Astrocyte of the cerebellum (primary cell): ENCODE results near the gene GGNBP2.

ENCODE experiments used
- DNase-seq: peaks from one replicate; pipeline ENCODE4 v3.0.0-alpha.2; 2011; ENCODE audit warnings: low read depth
- H3K4me3 ChIP-seq: 2 replicates; pipeline ENCODE4 v1.5.1; 2011; ENCODE audit warnings: mild to moderate bottlenecking, low read depth, low read length, moderate library complexity
- in situ Hi-C: cut with HindIII; loops from 2 replicates; pipeline ENCODE4 v1.10.0; 2017; ENCODE audit warnings: low sequenced_read_pairs
- TF ChIP-seq, protein P1 (sequence below): IDR thresholded peaks from 2 replicates; pipeline ENCODE4 v1.5.1; 2012; ENCODE audit warnings: low read length, low read depth, moderate library complexity, mild to moderate bottlenecking; ENCODE audit errors: missing control alignments

Gene GGNBP2, protein sequence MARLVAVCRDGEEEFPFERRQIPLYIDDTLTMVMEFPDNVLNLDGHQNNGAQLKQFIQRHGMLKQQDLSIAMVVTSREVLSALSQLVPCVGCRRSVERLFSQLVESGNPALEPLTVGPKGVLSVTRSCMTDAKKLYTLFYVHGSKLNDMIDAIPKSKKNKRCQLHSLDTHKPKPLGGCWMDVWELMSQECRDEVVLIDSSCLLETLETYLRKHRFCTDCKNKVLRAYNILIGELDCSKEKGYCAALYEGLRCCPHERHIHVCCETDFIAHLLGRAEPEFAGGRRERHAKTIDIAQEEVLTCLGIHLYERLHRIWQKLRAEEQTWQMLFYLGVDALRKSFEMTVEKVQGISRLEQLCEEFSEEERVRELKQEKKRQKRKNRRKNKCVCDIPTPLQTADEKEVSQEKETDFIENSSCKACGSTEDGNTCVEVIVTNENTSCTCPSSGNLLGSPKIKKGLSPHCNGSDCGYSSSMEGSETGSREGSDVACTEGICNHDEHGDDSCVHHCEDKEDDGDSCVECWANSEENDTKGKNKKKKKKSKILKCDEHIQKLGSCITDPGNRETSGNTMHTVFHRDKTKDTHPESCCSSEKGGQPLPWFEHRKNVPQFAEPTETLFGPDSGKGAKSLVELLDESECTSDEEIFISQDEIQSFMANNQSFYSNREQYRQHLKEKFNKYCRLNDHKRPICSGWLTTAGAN

DNA sequence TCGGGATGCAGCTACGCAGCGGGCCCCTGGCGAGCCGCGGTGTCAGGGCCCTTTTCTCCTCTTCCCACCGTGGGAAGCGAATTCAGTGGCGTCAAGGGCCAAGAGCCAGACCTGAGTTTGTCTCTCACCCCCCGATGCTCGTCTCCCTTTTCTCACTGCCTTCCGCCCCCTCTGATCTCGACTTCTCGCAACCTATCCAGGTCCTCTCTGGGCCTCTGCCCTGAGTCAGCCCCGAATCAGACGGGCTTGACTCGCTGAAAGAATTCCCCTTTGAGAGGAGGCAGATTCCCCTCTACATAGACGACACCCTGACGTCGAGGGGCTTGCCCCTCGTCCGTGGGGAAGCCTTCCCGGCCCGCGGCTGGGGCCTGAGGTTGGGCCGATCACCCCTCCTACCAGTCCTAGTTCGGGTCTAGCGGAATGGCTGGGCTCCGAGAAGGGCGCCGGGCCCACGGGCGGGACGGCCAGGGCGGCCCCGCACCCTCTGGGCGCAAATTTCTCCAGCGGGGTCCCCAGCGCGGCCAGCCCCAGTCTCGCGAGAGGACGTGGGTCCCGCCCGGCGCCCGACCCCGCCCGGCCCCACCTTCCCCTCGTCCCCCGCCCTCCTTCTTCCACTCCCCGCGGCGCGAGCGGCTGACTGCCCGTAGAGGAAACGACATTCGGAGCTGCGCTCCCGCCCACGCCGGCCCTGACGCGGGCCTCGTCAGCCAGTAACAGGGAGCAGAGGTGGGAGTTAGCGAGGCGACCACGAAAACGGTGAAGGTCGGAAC lies at the start of gene GGNBP2:
Gene GGNBP2, plus strand, starts transcription at position 613 of the 770 bp plus-strand sequence. CDS start 806 bp downstream, outside the sequence.
- peak within 1 kb of the TSS; percentile 99 for H3K4me3 ChIP-seq

DNA sequence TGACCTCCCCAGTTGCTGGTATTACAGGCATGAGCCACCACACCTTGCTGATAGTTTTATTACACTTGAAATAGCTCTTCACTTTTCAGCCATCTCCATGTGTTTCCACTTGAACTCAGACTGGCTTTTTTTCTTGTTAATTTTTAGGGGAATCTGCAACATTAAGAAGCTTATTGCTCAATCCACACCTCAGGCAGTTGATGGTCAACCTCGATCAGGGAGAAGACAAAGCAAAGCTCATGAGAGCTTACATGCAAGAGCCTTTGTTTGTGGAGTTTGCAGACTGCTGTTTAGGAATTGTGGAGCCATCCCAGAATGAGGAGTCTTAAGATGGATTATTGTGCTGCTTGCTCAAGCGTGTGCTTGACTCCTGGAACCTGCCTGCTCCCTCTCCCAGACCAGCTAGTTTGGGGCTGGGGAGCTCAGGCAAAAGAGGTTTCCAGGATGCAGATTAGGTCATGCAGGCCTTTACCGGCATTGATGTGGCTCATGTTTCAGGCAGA lies 49.6 kb upstream of the GGNBP2 start:
- no peak for DNase-seq
- in situ Hi-C loops, result loop anchor here (25.0 kb wide), 3 partner anchors 283 to 508 kb away; partner anchors contain the start of genes CCL14, CCL16, CCL3 and CCL4L2
- no peak overlapping the region for H3K4me3 ChIP-seq
- TF ChIP-seq, protein P1, sequence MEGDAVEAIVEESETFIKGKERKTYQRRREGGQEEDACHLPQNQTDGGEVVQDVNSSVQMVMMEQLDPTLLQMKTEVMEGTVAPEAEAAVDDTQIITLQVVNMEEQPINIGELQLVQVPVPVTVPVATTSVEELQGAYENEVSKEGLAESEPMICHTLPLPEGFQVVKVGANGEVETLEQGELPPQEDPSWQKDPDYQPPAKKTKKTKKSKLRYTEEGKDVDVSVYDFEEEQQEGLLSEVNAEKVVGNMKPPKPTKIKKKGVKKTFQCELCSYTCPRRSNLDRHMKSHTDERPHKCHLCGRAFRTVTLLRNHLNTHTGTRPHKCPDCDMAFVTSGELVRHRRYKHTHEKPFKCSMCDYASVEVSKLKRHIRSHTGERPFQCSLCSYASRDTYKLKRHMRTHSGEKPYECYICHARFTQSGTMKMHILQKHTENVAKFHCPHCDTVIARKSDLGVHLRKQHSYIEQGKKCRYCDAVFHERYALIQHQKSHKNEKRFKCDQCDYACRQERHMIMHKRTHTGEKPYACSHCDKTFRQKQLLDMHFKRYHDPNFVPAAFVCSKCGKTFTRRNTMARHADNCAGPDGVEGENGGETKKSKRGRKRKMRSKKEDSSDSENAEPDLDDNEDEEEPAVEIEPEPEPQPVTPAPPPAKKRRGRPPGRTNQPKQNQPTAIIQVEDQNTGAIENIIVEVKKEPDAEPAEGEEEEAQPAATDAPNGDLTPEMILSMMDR, result no peak

More for the DNA sequence above, at the start of gene GGNBP2:
- in situ Hi-C loops, result no loop called here
- TF ChIP-seq, protein P1, result no peak
- peak; percentile 86 for DNase-seq

DNA sequence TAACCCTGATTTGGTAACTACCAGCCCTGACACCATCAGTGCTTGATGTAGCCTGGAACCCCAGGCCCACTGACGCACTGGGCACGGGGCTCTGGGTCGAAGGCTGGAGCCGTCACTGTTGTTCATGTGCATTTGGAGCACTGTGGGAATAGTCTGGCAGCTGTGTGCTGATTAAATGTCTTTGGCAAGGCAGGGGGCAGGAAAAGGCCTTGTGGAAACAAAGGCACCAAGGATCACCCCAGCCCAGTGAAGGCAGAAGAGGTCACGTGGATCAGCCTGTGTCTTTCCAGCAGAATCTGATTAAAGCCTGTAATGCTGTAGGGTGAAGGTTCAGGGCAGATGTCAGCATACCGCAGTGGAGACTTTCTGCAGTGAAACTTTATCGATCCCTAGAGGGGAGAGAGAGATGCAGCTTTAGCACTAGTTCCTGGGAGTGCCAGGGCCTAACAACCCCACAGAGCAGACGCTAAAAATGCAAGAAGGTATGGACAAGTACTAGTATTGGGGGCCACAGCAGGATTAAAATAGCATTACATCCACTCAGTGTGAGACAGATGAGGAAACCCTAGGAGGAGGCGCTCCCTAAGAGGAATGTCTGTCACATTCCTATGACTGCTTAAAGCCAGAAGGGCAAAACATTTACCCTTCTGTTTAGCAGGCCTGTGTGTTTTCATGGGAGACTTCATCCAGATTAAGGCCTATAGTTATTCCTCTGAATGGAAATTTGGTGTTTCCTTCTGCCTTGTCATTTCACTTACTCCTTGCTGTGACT lies 48.5 kb upstream of the GGNBP2 start:
- in situ Hi-C loops, result loop anchor here (25.0 kb wide), 3 partner anchors 284 to 509 kb away; partner anchors contain the start of genes CCL14, CCL16, CCL3 and CCL4L2
- DNase-seq, result no peak
- H3K4me3 ChIP-seq, result no peak overlapping the region
- TF ChIP-seq, protein P1, result no peak

DNA sequence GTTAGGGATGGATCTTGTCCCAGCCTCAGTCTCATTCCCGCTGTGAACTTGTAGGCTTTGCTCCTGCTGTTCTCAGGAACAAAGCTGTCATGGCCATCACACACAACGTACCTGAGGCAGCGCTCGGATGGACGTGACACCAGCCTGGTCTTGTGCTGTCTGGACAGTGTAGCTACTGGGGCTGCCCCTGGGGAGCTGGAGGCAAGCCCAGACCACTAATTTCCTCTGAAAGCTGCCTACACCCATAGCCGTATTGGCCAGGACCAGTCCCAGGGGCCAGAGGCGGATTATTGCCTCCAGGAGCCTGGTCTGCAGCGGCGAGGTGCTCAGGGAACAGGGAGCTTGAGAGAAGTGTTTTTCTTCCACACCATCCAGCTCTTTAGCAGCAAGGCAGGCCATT lies 46.6 kb upstream of the GGNBP2 start:
- TF ChIP-seq, protein P1, result no peak
- DNase-seq, result no peak
- in situ Hi-C loops, result loop anchor here (25.0 kb wide), 3 partner anchors 286 to 511 kb away; partner anchors contain the start of genes CCL14, CCL16, CCL3 and CCL4L2

DNA sequence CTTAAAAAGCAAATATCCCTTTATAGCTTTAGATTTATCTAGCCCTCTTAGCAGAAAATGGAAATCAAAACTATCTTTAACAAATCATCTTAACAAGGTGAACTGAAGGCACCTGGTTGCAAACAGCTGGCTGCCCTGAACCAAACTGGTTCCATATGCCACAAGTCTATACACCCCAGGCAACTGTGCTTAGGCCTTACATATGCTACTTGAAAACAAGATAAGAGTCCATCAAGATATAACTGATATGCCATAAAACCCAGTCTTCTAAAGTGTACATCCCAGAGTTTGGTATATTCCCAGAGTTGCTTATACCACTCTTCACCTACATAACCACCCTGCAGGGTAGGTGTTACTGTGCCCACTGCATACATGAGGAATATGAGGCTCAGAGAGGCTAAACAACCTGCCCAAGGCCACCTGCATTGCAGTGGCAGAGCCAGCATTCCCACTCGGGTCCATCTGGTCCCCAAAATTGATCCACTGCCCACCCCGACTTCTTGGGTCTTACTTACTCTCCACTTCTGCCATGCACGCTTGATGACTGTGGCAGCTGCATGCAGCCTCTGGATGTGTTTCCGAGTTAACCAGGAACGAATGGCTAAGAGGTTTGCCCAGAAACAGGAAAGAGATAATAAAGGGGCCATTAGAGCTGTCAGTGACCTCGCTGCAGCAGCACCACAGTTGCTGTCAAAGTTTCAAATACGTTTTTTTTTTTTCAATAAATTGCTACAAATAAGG lies 46.0 kb upstream of the GGNBP2 start:
- DNase-seq, result no peak
- no peak overlapping the region for H3K4me3 ChIP-seq
- TF ChIP-seq, protein P1, result no peak
- in situ Hi-C loops, result loop anchor here (25.0 kb wide), 3 partner anchors 286 to 511 kb away; partner anchors contain the start of genes CCL14, CCL16, CCL3 and CCL4L2

More for the DNA sequence above, 46.6 kb upstream of the GGNBP2 start:
- no peak overlapping the region for H3K4me3 ChIP-seq
